GM12875 (cell line): ENCODE data around the gene CETP.
A peak's percentile ranks its signal among the peaks of the same experiment; 100 is the strongest.
"Not testable (repeated sequence)": the region's sequence is repeated elsewhere in the genome, so short reads cannot be mapped to it uniquely, and the experiment has no call there.

ENCODE experiments used
- H3K4me3 ChIP-seq: one replicate; pipeline ENCODE4 v1.5.1; 2011; ENCODE audit warnings: low read depth, low read length, control low read depth
- CTCF ChIP-seq: IDR thresholded peaks from 2 replicates; pipeline ENCODE4 v1.5.1; 2011; ENCODE audit warnings: low read depth, mild to moderate bottlenecking, control low read depth, inconsistent platforms, low read length, moderate library complexity, borderline replicate concordance; ENCODE audit not compliant: insufficient read depth

The CETP gene

GRCh38 chr16:56985288-56985961, 23.7 kb downstream of the CETP start:
- H3K4me3 ChIP-seq, result no peak overlapping the region
- TF ChIP-seq CTCF, result no peak

GRCh38 chr16:56985962-56986360, 24.2 kb downstream of the CETP start:
- no peak for TF ChIP-seq CTCF
- no peak overlapping the region for H3K4me3 ChIP-seq

- TF ChIP-seq CTCF, result no peak
- H3K4me3 ChIP-seq, result no peak overlapping the region
Measured at GRCh38 chr16:56986361-56986760, 24.6 kb downstream of the CETP start.

- H3K4me3 ChIP-seq, result not testable (repeated sequence)
Measured at GRCh38 chr16:56986908-56987307, 25.2 kb downstream of the CETP start.

- no peak overlapping the region for H3K4me3 ChIP-seq
- no peak for TF ChIP-seq CTCF
Measured at GRCh38 chr16:56987692-56988091, 25.9 kb downstream of the CETP start.

GRCh38 chr16:56988161-56988947, 26.6 kb downstream of the CETP start:
- no peak for TF ChIP-seq CTCF
- H3K4me3 ChIP-seq, result peak overlapping the region; percentile 85

GRCh38 chr16:56988948-56989945, 27.5 kb downstream of the CETP start, which contains the start of gene NLRC5:
NLRC5 (plus strand) TSS chr16:56989557; CDS start chr16:57020713, 31,156 bp downstream.
- H3K4me3 ChIP-seq, result peak within 1 kb of the TSS; percentile 85
- no peak for TF ChIP-seq CTCF
